Fibroblast of skin of abdomen (primary cell): Measurements from ENCODE around the gene CACNA1F.

Experiments
- DNase-seq: peaks from one replicate; pipeline ENCODE4 v3.0.0-alpha.2; 2013

The CACNA1F gene

GRCh38 chrX:49257074-49257790, 24.1 kb upstream of the CACNA1F start:
- no peak for DNase-seq

GRCh38 chrX:49256268-49256995, 23.3 kb upstream of the CACNA1F start:
- DNase-seq = no peak

- DNase-seq = no peak
Measured at GRCh38 chrX:49254639-49255038, 21.5 kb upstream of the CACNA1F start.

- no peak for DNase-seq
Measured at GRCh38 chrX:49251325-49251724, 18.2 kb upstream of the CACNA1F start.

GRCh38 chrX:49250578-49250977, 17.4 kb upstream of the CACNA1F start:
- no peak for DNase-seq

- no peak for DNase-seq
Measured at GRCh38 chrX:49250066-49250465, 16.9 kb upstream of the CACNA1F start.

GRCh38 chrX:49249616-49250015, 16.5 kb upstream of the CACNA1F start:
- no peak for DNase-seq

GRCh38 chrX:49249071-49249470, 15.9 kb upstream of the CACNA1F start:
- no peak for DNase-seq

- no peak for DNase-seq
Measured at GRCh38 chrX:49247916-49248811, 15.0 kb upstream of the CACNA1F start.

GRCh38 chrX:49247346-49247745, 14.2 kb upstream of the CACNA1F start:
- no peak for DNase-seq

GRCh38 chrX:49246541-49246940, 13.4 kb upstream of the CACNA1F start:
- no peak for DNase-seq

- DNase-seq = no peak
Measured at GRCh38 chrX:49244207-49244606, 11.1 kb upstream of the CACNA1F start.

- no peak for DNase-seq
Measured at GRCh38 chrX:49243166-49243565, 10.0 kb upstream of the CACNA1F start.

- DNase-seq = no peak
Measured at GRCh38 chrX:49242545-49243066, 9.5 kb upstream of the CACNA1F start.

- no peak for DNase-seq
Measured at GRCh38 chrX:49238735-49239134, 5.6 kb upstream of the CACNA1F start.

GRCh38 chrX:49237060-49237459, 3.9 kb upstream of the CACNA1F start:
- DNase-seq = no peak

GRCh38 chrX:49233887-49234555, 881 bp upstream of the CACNA1F start:
- DNase-seq = no peak

- DNase-seq = no peak
Measured at GRCh38 chrX:49232525-49232924, 615 bp downstream of the CACNA1F start.

GRCh38 chrX:49231333-49232000, 1.7 kb downstream of the CACNA1F start:
- DNase-seq = no peak

GRCh38 chrX:49230500-49231232, 2.5 kb downstream of the CACNA1F start:
- no peak for DNase-seq

- no peak for DNase-seq
Measured at GRCh38 chrX:49228185-49228584, 5.0 kb downstream of the CACNA1F start.
